HG02763 (cell line): ENCODE results near the gene ADAT3.

Experiments
- ATAC-seq: cut with Tn5 transposase; IDR thresholded peaks from one replicate; pipeline ENCODE4 v1.9.1; 2021; ENCODE audit warnings: mild to moderate bottlenecking, moderate library complexity; ENCODE audit not compliant: unreplicated experiment

The ADAT3 gene

DNA sequence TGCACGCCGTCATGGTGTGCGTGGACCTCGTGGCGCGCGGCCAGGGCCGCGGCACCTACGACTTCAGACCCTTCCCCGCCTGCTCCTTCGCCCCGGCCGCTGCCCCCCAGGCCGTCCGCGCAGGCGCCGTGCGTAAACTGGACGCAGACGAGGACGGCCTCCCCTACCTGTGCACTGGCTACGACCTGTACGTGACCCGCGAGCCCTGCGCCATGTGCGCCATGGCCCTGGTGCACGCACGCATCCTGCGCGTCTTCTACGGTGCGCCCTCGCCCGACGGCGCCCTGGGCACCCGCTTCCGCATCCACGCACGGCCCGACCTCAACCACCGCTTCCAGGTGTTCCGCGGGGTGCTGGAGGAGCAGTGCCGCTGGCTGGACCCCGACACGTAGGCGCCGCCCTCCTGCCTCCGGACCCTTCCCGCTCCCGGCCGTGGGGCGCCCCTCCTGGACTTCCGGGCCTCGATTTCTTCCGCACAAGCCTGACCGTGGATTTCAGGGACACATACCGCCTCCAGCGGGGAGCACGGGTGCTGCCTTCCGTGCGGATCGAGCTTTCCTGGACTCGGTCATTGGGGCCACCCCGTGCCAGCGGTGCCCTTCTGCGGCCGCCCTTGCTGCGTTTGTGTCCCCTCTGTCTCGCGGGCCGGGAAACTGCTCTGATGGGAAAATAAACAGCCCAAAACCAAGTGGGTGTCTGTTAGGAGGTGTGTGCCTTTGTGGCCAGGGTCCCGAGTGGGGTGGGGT is 7.7 kb downstream of the ADAT3 start:
- ATAC-seq = no peak

- ATAC-seq = no peak
Measured at GRCh38 chr19:1913781-1914577, 8.8 kb downstream of the ADAT3 start.

GRCh38 chr19:1914826-1915341 is 9.7 kb downstream of the ADAT3 start:
- no peak for ATAC-seq

DNA sequence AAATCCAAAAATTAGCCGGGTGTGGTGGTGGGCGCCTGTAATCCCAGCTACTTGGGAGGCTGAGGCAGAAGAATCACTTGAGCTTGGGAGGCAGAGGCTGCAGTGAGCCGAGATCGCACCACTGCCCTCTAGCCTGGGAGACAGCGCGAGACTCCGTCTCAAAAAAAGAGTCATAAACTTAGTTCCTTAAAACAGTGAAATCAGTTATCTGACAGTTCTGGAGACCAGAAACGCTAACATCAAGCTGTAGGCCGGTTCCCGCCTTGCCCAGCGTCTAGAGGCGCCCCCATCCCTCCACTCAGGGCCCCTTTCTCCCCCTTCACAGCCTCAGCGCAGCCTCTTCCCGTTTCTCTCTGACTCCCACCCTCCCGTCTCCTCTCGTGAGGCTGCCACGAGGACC is 11.9 kb downstream of the ADAT3 start:
- ATAC-seq = no peak

- no peak for ATAC-seq
Measured at GRCh38 chr19:1917926-1918325, 12.7 kb downstream of the ADAT3 start.

DNA sequence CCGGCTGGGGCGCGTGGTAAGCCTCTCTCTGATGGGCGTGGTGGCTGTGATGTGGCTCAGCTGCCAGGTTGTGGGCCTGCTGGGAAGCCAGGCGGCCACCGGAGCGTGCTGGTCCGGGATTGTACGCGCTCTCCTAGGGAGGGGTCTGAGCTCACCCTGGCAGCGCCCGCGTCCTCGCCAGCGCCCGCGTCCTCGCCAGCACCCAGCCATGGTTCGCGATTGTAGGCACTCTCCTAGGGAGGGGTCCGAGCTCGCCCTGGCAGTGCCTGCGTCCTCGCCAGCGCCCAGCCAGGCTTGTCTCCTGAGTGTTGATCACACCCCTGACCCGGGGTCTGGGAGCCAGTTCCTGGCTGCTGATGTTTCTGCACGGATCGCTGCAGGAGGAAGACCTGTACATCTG is 13.8 kb downstream of the ADAT3 start:
- ATAC-seq = no peak

GRCh38 chr19:1920644-1921043 is 15.4 kb downstream of the ADAT3 start:
- no peak for ATAC-seq

DNA sequence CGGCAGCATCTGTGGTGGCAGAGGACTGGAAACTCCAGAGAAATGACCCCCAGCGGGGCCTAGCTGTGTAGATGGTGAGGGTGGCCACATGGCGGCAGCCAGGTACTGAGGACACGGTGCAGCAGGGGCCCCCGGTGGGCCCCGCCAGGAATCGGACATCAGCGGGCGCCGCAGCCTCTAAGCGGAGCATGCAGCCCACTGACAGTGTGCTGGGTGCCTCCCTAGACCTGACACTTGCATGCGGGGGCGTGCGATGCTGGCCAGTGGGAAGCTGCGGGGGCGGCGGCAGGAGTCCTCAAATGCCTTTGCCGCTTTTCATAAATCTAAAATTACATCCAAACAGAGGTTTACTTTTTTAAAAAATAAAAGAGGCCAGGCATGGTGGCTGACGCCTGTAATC is 16.1 kb downstream of the ADAT3 start:
- ATAC-seq = no peak

DNA sequence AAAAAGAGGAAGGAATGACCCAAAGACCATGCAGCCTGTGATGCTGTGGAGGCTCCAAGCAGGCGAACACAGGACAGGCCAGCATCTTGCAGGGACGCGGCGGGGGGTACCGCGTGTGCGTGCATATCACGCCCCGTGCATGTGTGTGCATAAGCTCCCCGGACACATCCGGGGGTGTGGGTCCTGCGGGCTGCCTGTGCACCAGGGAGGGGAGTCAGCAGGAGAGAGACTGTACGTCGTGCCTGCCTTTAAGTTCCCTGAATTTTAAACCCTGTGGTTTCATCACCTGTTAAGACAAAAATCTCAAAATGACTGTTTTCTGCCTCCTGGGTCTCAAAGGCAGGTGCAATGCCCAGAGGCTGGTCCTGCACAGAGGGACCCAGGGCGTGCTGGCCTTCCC is 16.6 kb downstream of the ADAT3 start:
- ATAC-seq = no peak

- no peak for ATAC-seq
Measured at GRCh38 chr19:1922803-1923202, 17.6 kb downstream of the ADAT3 start.

- no peak for ATAC-seq
Measured at GRCh38 chr19:1923319-1923718, 18.1 kb downstream of the ADAT3 start.

- no peak for ATAC-seq
Measured at GRCh38 chr19:1924320-1924961, 19.2 kb downstream of the ADAT3 start.

DNA sequence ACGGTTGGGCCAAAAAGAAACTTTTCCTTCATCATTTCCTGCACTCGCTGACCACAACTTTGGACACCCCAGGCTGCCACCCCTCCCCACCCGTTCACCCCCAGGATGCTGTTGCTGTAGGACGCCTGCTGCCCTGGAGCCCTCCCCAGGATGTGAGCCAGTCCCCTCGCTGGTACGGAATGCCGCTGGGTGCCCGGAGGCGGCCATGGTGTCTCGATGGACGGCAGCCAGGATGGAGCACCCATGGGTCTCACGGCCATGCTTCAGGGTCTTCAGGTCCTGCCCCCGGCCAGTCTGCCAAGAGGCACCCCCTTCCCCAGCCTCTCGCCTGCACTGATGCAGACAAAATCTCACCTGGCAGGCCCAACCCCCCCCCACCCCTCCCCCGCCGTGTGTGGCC is 20.3 kb downstream of the ADAT3 start:
- no peak for ATAC-seq

- no peak for ATAC-seq
Measured at GRCh38 chr19:1929021-1929742, 24.0 kb downstream of the ADAT3 start.

DNA sequence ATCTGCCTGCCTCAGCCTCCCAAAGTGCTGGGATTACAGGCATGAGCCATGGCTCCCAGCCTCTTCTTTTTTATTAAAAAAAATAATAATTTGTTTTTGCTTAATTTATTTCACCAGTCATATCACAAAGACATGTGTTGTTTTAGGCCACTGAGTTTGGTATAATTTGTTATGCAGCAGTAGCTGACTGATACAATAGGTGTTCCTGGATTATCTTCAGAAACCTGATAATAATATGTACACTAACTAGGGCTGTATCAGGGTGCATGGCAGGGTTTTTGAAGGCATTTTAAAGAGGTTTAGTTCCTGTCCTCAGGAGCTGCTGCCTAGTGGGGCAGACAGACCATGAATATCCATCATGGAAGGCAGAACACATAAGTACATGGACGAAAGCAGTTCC is 26.2 kb downstream of the ADAT3 start:
- no peak for ATAC-seq

DNA sequence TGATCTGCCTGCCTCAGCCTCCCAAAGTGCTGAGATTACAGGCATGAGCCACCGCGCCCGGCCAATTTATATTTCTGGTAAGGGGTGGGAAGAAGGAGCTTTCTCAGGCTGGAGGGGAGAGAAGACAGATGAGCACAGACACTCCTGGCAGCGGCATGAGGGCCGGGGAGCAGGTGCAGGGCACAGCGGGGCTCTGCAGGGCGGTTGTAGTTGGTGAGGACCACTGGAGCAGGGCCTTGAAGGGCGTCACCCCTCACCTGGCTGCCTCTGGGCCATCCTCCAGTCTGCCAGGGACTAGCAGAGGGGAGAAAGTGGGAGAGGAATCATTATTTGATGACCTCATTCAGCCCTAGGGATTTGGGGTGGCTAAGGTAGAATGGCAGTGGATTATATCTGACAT is 27.2 kb downstream of the ADAT3 start:
- ATAC-seq = no peak

GRCh38 chr19:1933244-1933643 is 28.0 kb downstream of the ADAT3 start:
- no peak for ATAC-seq

- no peak for ATAC-seq
Measured at GRCh38 chr19:1933942-1934341, 28.7 kb downstream of the ADAT3 start.

DNA sequence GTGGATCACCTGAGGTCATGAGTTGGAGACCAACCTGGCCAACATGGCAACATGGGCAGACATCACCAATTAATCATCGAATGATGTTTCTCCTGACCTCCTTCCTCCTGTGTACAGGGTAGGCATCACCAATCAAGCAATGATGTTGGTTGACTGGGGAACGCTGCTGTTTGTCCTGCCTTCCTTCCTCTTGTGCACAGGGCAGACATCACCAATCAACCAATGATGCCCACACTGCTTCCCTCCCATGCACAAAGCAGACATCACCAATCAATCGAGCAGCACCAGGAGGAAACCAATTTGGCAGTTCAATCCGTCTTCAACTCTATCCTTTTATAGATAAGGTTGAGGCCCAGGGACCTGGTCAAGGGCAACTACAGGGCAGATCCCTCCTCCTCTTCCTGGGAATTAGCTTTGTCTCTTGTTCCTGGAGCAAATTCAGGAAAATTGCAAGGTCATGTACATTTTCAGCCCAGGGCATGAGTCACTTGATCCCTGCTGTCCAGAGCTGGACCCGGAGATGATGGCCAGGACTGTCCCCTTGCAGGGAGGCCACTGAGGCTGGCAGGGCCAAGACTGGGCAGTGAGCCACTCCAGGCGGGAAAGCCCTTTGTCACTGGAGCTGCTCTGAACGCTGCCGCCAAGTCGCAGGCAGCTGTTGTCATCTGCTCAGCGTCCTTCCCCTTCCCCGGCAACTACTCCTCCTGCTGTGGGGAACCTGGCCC is 30.4 kb downstream of the ADAT3 start:
- no peak for ATAC-seq

- ATAC-seq = no peak
Measured at GRCh38 chr19:1936430-1936829, 31.2 kb downstream of the ADAT3 start.
